Activated CD8-positive, alpha-beta memory T cell treated with anti-CD3 and anti-CD28 coated beads for 24 hours (primary cell): ENCODE data around the gene TCERG1L.

Source experiments
- DNase-seq: peaks from one replicate; pipeline ENCODE4 v3.0.0-alpha.2; 2020

Gene TCERG1L

GRCh38 chr10:131203456-131204357 is 107.8 kb downstream of the TCERG1L start:
- DNase-seq, result peak; percentile 40

DNA sequence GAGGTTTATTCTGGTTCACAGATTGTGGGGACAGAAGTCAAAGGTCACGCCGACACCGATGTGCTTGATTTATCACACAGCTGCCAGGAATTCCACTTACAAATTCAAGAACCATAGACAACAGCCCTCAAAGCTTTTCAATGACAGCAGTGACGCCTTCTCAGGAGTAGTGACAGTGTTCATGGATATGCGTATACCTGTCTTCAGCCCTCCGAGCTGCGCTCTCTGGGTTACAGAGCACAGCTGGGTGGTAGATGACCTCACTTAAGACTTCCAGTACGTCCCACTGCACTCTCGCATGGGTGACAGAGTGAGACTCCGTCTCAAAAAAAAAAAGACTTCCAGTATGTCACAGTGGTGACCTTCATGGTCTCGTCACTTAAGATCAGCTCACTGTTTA is 108.5 kb downstream of the TCERG1L start:
- DNase-seq, result no peak

- DNase-seq, result peak; percentile 45
Observed at GRCh38 chr10:131201741-131202515, 109.6 kb downstream of the TCERG1L start.

DNA sequence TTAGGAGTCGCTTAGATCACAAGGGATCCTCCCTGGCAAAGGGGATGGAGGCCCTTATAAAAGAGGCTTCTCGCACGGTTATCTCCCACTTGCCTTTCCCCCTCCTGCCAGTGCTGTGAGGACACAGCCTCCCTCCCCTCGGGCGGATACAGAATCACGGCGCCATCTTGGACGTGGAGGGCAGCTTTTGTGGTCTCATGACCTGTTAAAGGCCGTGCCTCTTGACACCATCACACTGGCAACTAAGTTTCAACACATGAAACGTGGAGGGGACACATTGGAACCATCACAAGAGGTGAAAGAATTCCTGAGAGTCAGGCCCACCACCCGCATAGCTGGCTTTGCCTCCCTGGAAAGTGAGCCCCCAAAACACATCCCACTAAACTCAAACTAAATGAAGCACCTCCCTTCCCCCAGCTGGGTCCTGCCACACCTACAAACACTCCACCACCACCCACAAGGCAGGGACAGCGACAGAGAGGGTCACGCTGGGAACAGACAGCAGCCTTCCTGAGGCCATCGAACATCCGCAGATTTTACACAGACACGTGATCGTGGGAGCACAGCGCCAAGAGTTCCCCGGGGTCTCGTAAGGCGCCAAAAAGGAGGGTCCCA is 110.6 kb downstream of the TCERG1L start:
- peak; percentile 38 for DNase-seq

- DNase-seq, result peak; percentile 4
Observed at GRCh38 chr10:131199646-131200045, 111.9 kb downstream of the TCERG1L start.

DNA sequence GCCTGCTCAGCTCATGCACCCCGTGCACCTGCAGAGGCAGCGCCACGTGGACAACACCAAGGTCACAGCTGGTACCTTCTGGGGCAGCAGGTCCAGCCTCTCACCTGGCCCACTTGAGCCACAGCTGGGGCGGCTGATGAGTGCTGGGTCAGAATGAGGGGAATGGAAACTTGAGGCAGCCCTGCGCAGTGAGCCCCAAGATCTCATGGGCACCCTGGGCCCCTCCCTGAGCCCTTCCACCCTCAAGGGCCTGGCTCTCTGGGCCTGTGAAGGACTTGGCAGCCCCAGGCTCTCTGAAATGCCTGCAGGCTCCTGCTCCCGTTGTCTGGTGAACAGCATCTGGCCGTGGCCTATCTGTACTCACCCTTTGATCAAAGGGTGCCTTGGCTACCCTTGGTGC is 112.7 kb downstream of the TCERG1L start:
- peak; percentile 46 for DNase-seq

DNA sequence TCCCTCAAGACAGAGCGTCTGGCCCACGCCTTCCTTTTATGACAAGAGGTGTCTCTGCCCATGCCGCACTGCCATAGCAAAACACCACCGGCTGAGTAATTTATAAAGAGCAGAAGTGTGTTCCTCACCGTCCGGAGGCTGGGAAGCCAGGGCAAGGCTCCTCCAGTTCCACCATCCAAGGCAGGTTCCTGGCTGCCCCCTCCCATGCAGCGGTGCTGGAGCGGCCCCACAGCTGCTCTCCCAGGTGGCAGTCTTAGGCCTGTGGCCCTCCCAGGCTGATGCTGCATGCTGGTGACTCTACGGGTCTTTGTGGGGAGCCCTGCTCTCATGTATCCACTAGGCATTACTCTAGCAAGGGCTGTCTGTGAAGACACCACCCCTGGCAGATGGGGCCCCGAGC is 113.1 kb downstream of the TCERG1L start:
- DNase-seq, result peak; percentile 17

DNA sequence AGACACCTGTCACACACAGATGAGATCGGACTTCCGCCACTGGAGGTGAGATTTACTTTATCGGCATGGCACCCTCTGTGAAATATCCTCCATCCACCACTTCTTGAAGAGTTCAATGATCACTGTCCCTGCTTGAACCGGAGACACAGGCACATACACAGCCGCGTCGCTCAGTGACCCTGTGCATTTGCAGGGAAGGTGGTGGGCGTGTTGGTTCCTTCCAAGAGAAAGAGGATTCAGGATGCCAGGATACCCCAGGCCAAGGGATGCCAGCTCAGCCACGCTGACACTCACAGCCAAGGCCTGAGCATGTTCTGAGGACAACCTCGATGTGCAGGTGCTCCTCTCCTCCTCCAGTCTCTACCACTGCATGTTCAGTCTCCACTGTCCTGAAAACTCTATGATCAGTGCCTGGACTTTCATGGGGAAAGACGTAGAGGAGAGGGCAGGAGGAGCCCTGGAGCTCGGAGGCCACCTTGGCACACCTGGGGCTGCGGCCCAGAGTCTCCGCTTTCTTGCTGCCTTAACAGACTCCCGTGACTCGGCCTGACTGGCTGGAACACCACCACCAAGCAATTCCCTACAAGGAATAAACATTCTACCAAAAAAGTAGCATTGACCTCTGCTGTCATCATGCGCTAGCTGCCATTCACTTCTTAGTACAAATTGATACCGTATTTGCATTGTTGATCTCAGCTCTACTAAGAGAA is 115.2 kb downstream of the TCERG1L start:
- DNase-seq, result peak; percentile 11

DNA sequence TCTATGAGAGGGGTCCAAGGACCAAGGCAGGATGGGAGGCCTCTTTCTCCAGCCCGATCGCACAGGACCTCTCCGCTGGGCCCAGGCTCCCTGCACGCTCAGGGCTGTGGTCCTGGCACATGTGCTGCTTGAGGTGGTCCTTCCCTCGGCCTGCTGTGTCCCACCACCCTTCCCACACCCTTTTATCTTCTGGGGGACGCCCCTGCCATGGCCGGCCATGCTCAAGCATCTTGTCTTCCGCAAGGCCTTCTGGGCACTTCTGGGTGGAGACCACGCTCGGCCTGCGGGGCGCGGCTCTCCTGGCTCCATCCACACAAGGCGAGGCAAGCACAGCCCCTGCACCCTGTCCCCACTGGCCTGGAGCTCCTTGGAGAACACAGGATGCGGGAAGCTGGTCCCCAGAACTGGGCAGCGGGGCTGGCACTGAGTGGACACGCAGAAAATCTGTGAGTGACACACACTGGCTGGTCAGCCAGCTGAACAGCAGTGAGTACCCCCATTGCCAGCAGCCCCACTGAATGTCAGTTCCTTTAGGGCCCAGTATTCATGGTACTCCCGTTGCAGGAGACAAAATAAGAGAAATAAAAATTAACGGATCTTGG is 115.9 kb downstream of the TCERG1L start:
- DNase-seq, result peak; percentile 13

DNA sequence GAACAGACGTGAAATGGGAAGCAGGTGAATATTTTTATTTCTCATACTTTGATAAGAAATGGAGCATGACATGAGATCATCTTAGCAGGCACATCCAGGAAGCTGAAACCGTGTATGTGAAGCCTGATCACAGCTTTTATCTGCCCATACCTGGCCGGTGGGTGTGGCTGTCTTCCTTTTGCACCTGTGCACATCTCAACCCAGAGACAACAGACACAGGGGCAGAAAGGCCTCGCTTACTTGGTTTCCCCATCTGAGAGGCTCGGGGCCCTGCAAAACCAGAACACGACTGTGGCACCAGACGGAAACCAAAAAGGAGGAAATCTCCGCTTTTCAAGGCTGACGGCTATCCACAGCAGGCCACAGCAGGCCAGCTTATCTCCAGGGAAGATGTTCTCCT is 116.4 kb downstream of the TCERG1L start:
- DNase-seq, result peak; percentile 30

- peak; percentile 24 for DNase-seq
Observed at GRCh38 chr10:131193923-131194322, 117.6 kb downstream of the TCERG1L start.

- no peak for DNase-seq
Observed at GRCh38 chr10:131188494-131188893, 123.0 kb downstream of the TCERG1L start.

DNA sequence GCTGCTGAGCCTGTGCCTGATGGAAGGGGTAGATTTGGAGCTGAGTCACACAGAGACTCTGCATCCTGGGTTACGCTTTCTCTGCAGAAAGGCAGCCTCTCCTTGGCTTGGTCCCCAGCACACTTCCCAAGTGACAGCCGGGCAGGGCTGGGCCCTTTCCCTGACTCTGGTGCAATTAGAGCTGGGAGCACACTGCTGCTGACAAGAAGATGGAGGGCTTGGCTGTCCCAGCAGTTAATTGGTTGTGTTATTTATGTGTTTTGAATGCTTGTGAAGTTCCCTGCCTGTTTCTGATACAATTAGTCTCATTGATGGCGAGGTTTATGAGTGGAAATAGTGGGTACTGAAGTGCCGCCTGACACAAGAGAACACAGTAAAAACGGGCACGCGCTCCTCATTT is 123.6 kb downstream of the TCERG1L start:
- no peak for DNase-seq

GRCh38 chr10:131187274-131187673 is 124.2 kb downstream of the TCERG1L start:
- peak; percentile 30 for DNase-seq

DNA sequence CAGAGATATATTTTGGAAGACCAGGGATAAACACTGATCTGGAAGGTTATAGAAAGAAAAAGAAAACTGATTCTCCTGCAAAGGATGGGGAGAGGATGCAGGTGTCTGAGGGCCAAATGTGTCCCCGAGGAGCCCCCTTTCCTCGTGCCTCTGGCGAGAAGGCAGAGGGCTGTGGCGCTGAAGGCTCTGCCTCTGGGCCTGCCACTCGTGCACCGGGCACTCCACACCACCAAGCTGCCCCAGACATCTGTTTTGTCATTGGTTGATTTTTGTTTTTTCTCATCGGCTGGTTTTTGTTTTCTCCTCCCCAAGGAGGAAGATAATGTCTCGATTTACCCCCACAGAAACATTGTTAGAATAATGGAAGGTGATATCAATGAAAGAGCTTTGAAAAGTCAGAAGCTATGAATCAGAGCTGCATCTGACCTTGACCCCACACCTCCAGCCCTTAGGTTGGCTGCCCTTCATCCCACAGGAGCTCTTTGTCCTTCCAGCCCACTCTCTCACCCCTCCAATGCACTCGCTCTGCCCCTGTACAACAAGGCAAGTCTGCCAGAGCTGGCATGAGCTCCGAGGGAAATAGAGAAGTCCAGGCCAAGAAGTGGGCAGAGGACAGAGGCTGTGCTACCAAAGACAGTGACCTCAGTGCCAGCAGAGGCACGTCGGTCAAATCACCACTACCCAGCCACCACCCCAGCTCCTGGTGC is 124.8 kb downstream of the TCERG1L start:
- DNase-seq, result peak; percentile 30

DNA sequence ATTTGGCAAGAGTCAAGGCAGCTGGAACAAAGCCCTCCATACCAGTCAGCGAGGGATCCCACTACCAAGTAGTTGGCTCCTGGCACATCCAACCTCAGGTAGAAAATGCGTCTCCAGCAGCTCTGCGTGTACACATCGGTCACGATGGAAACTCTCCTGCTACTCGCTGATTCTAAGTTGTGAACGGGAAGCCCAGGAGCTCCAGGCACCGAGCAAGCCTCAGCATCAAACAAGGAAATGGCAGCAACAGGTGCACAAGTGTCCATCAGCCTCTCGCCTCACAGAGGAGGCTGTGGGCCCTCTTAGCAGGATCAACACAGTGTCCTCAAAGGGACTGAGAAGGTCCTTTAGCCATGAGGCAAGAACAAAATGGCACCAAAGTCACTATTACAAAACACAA is 127.0 kb downstream of the TCERG1L start:
- peak; percentile 5 for DNase-seq

DNA sequence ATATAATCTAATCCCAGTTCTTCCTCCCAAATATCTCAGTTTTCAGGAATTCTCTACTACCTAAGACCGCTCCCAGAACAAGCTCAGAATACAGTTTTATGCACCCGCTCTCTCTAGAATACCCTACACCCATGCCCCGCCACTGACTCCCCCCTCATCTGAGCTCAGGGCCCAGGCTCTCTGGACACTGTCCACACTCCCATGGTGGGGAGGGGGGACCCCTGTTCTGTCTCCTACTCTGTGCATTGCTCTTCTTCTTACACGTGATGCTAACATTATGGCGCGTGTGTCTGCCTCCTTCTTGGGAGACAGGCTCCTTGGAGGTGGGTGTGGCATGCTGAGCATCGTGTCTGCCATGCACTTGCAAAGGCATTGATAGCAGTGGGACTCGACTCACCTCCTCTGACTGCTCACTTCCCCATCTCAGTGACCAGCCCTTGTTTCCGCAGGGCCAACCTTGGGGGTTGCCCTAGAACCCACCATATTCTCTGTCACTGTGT is 127.9 kb downstream of the TCERG1L start:
- peak; percentile 17 for DNase-seq

DNA sequence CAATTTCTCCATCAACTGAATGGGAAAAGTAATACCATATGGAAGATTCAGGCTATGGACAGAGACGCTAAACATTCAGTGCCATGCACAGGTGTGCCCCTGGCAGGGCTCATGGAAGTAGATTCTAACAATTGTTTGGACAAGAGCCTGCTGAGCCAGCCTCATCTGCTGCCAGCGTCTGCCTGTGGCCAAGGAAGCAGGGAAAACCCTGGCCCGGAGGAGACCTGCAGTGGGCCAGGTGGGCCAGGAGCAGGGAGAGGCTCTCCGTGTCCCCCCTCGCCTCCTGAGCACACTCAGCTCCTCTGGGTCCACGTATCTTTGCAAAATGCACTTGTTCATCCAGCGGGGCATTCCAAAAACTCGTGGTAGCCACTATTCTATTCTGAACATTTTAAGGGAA is 130.1 kb downstream of the TCERG1L start:
- DNase-seq, result peak; percentile 9

DNA sequence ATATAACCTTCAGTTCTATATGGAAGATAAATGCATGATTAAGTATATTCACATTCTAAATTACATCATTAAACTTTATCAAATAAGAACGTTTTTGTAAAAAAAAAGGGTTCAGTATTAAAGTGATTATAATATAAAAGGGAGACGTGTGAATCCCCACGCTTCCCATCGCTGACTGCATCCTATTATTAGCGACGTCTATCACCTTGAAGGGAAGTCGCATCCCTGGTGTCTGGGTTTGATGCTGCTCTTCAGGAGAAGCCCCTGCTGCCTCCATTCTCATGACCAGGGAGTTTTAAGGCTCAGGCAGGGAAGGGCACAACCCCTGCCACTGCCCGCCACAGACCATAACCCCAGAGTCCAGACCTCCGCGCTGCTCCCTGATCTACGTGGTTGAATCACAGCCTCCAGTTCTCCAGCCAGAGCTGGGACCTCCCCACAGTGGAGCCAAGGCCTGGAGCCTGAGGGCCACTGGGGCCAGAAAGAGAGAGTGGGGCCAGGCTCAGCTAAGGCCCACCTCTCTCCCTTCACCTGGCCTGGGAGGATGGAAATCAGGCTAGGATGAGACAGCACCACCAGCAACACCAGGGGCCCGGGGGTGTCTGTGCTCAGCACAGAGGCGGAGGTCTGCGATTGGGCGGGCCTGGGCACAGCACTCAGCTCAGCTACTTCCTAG is 130.6 kb downstream of the TCERG1L start:
- DNase-seq, result no peak

- peak; percentile 7 for DNase-seq
Observed at GRCh38 chr10:131180086-131180485, 131.4 kb downstream of the TCERG1L start.

DNA sequence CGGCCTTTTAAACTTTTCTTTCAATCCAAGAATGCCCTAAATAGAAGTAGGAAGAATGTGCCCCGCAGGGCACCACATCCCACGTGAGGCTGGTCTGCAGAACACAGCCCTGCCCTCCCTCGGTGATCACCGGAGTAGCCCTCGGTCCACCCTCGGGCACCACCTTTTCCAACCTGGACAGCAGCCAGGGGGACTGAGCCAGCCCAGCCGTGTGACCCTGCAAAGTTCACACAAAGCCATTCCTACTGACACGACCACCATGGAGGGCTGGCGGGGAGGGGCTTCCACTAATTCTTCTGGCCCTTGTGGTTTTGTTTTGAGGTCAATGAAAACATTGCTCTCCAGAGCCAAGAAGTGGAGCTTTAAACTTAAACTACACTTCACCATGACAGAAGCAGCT is 132.2 kb downstream of the TCERG1L start:
- DNase-seq, result no peak
